Neural crest cell (in vitro differentiated cells): ENCODE results near the gene KSR2. TPM values are rescaled to one million over a fixed set of nuclear protein-coding genes. Genes with fewer than 3 reads are reported as not detected.

ENCODE experiments used
- DNase-seq: peaks from one replicate; pipeline ENCODE4 v3.0.0; 2021; ENCODE audit warnings: low read depth, mixed read lengths, low spot score
- H3K27ac Mint-ChIP-seq: one replicate; pipeline ENCODE4 v1.8.0; 2021; ENCODE audit warnings: mild to moderate bottlenecking, mixed read lengths; ENCODE audit not compliant: unreplicated experiment
- H3K27me3 Mint-ChIP-seq: 2 replicates; pipeline ENCODE4 v1.8.0; 2021; ENCODE audit warnings: low read depth, mild to moderate bottlenecking, mixed read lengths
- H3K36me3 Mint-ChIP-seq: 2 replicates; pipeline ENCODE4 v1.8.0; 2021; ENCODE audit warnings: low read depth, mild to moderate bottlenecking, mixed read lengths
- H3K4me1 Mint-ChIP-seq: 2 replicates; pipeline ENCODE4 v1.8.0; 2021; ENCODE audit warnings: mixed read lengths
- H3K4me3 Mint-ChIP-seq: one replicate; pipeline ENCODE4 v1.8.0; 2021; ENCODE audit warnings: mild to moderate bottlenecking, mixed read lengths
- H3K9me3 Mint-ChIP-seq: 2 replicates; pipeline ENCODE4 v1.8.0; 2021; ENCODE audit warnings: mixed read lengths
- total RNA-seq: library from RNA; stranded (reverse); gene quantifications from 2 replicates; pipeline ENCODE4 v1.2.1, GENCODE V29; 2021
- TF ChIP-seq, protein P1 (sequence below): fragments of 200-600 bp; sonication (generic); conservative IDR thresholded peaks from 2 replicates; pipeline ENCODE4 v1.5.0; 2021; ENCODE audit warnings: antibody characterized with exemption, mild to moderate bottlenecking

KSR2 gene
- total RNA-seq, 1 donor from 2014 or later = 0.33 TPM

DNA sequence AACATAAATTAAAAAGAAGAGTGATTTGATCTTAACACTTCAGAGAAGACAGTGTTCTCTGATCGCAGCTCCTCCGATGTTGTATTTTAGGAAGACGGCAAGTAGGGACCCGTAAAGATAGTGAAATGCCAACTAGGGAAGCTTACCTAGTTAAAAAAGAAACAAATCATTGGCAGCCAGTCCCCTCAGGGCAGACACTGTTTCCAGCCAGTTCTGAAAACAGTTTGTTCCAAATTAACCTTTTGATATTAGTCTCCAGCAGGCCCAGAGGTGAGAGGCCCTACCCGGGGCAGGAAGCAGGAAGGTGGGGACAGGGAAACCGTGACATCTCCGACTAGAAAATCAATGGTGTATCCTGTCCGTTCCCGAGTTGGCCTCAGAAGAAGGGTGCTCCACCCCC, 56.0 kb downstream of the KSR2 start:
- Mint-ChIP-seq H3K4me3 (no peak overlapping the region), H3K36me3 (no peaks in the 10 kb centered on the region), H3K27ac (no peak overlapping the region), H3K9me3 (peaks cover 14% of the 10 kb centered on the region), H3K27me3 (peaks cover 11% of the 10 kb centered on the region), H3K4me1 (peaks cover 2% of the 10 kb centered on the region)
- TF ChIP-seq, protein P1, sequence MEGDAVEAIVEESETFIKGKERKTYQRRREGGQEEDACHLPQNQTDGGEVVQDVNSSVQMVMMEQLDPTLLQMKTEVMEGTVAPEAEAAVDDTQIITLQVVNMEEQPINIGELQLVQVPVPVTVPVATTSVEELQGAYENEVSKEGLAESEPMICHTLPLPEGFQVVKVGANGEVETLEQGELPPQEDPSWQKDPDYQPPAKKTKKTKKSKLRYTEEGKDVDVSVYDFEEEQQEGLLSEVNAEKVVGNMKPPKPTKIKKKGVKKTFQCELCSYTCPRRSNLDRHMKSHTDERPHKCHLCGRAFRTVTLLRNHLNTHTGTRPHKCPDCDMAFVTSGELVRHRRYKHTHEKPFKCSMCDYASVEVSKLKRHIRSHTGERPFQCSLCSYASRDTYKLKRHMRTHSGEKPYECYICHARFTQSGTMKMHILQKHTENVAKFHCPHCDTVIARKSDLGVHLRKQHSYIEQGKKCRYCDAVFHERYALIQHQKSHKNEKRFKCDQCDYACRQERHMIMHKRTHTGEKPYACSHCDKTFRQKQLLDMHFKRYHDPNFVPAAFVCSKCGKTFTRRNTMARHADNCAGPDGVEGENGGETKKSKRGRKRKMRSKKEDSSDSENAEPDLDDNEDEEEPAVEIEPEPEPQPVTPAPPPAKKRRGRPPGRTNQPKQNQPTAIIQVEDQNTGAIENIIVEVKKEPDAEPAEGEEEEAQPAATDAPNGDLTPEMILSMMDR = no peak
- no peak for DNase-seq

DNA sequence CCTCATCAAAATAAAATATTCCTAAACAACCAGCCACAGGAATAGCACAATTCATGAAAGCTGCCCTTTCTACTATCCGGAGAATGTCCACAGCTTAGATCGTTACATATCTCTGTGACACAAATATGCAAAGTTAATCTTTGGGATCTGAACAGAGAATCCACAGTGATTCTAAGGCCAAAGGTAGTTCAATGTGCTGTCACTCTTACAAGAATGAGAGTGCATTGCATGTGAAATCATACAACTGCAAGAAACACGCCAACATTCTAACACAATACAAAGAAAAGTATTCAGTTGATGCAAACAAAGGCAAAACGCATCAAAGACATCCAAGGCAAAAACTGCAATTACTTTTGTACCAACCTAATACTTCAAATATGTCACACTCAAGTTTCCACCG, 60.4 kb downstream of the KSR2 start:
- H3K27ac Mint-ChIP-seq = peak overlapping the region; percentile 16
- no peaks in the 10 kb centered on the region for H3K36me3 Mint-ChIP-seq
- H3K4me1 Mint-ChIP-seq = no peaks in the 10 kb centered on the region
- H3K9me3 Mint-ChIP-seq = peaks cover 11% of the 10 kb centered on the region
- no peak for DNase-seq
- peaks cover 26% of the 10 kb centered on the region for H3K27me3 Mint-ChIP-seq
- no peak overlapping the region for H3K4me3 Mint-ChIP-seq
- TF ChIP-seq, protein P1 = no peak

DNA sequence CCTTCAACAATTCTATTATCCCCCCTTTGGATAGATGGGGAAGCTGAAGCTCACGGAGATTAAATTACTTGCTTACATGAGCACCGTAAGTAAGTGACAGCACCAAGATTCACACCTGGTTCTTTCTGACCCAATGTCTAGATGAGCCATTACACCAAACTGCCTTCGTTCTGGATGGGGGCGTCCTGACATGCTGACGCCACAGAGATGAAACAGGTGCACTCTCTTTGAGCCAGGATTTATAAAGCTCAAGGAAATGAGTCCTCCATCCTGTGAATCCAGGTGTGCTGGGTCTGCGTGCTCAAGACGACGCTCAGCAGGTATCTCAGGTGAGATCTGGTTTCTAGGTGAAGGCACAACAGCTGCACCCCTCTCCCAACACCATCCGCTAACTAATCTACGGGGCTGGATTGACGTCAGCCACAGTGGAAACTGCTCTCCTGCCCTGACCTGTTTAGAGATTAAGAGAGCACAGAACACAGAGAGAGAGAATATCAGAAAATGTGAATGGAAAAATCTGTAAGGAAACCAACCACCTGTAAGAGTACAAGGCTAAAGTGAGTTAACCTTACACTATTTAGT, 61.6 kb downstream of the KSR2 start:
- H3K36me3 Mint-ChIP-seq = no peaks in the 10 kb centered on the region
- TF ChIP-seq, protein P1 = no peak
- no peak overlapping the region for H3K4me3 Mint-ChIP-seq
- H3K27ac Mint-ChIP-seq = no peak overlapping the region
- H3K27me3 Mint-ChIP-seq = peaks cover 26% of the 10 kb centered on the region
- peaks cover 11% of the 10 kb centered on the region for H3K9me3 Mint-ChIP-seq
- H3K4me1 Mint-ChIP-seq = no peaks in the 10 kb centered on the region
- no peak for DNase-seq

DNA sequence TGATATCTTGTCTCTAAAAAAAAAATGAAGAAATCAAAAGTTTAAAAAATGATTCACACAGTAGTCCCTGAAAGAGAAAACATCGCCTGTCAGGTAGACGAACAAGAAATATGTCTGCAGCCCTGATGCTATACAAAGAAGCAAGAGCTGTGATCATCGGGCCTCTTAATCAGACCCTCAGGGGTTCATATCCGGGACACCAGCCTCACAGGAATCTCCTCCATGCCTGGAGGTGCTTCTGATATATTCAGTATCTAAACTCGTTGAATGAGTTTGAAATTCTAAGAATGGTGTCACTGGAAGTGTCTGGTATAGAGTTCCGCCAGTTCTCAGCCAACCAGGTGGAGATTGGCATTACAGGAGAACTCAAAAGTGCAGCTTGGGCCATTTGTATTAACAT, 64.7 kb downstream of the KSR2 start:
- H3K4me1 Mint-ChIP-seq = no peaks in the 10 kb centered on the region

DNA sequence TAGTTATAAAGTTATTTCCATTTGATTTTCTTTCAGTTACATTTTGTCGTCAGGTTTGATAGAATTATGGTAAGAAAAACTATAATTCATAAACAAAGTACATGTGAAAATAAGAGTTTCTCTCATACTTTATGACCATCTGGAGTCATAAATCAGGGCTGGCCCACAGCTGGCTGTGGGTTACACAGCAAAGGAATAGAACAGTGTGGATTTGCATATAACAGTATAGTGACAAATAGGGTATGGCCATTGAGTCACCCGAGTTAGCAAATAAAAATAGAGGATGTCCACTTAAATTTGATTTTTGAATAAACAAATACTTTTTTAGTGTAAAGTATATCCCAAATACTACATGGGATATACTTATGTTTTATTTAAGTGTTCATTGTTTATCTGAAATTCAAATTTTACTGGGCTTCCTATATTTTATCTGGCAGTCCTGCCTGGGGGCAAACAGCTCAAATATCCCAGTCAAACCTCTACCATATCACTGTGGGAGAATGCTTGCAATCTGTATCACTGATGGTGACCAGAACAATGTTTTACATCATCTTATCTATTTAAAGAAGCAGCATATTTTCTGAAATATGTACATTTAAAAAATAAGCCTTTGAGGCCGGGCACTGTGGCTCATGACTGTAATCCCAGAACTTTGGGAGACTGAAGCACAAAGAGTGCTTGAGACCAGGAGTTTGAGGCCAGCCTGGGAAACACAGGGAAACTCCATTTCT, 65.5 kb downstream of the KSR2 start:
- no peaks in the 10 kb centered on the region for H3K36me3 Mint-ChIP-seq
- no peak overlapping the region for H3K4me3 Mint-ChIP-seq
- H3K27me3 Mint-ChIP-seq = peaks cover 18% of the 10 kb centered on the region
- no peak overlapping the region for H3K27ac Mint-ChIP-seq
- H3K9me3 Mint-ChIP-seq = peaks cover 2% of the 10 kb centered on the region
- H3K4me1 Mint-ChIP-seq = no peaks in the 10 kb centered on the region
- no peak for DNase-seq
- TF ChIP-seq, protein P1 = no peak

More for the DNA sequence above, 64.7 kb downstream of the KSR2 start:
- peaks cover 2% of the 10 kb centered on the region for H3K9me3 Mint-ChIP-seq
- H3K36me3 Mint-ChIP-seq = no peaks in the 10 kb centered on the region
- no peak for DNase-seq
- H3K27me3 Mint-ChIP-seq = peaks cover 23% of the 10 kb centered on the region
- TF ChIP-seq, protein P1 = no peak
- no peak overlapping the region for H3K27ac Mint-ChIP-seq
- no peak overlapping the region for H3K4me3 Mint-ChIP-seq
